ENCODE data around the gene CFAP90.
A peak's percentile ranks its signal among the peaks of the same experiment; 100 is the strongest.

CFAP90 gene

GRCh38 chr5:7867260-7867659, 16.3 kb upstream of the CFAP90 start:
- DNase-seq (ENCODE audit: low spot score), result no peak

- no peak for DNase-seq (ENCODE audit: low spot score)
These were observed 15.3 kb upstream of the CFAP90 start for GRCh38 chr5:7866196-7866595.

GRCh38 chr5:7857926-7858632, 7.1 kb upstream of the CFAP90 start:
- DNase-seq (ENCODE audit: low spot score), result no peak

GRCh38 chr5:7857361-7857760, 6.4 kb upstream of the CFAP90 start:
- DNase-seq (ENCODE audit: low spot score), result no peak

- DNase-seq (ENCODE audit: low spot score), result peak; percentile 29
These were observed 5.9 kb upstream of the CFAP90 start for GRCh38 chr5:7856855-7857254.

- DNase-seq (ENCODE audit: low spot score), result no peak
These were observed 4.7 kb upstream of the CFAP90 start for GRCh38 chr5:7855611-7856010.

GRCh38 chr5:7852988-7853387, 2.1 kb upstream of the CFAP90 start:
- no peak for DNase-seq (ENCODE audit: low spot score)

GRCh38 chr5:7852542-7852941, 1.6 kb upstream of the CFAP90 start:
- no peak for DNase-seq (ENCODE audit: low spot score)

GRCh38 chr5:7851617-7852289, 820 bp upstream of the CFAP90 start:
- DNase-seq (ENCODE audit: low spot score), result no peak

GRCh38 chr5:7851240-7851592, 283 bp upstream of the CFAP90 start:
- DNase-seq (ENCODE audit: low spot score), result no peak

- no peak for DNase-seq (ENCODE audit: low spot score)
These were observed 1.1 kb downstream of the CFAP90 start for GRCh38 chr5:7849681-7850394.

GRCh38 chr5:7848296-7848695, 2.6 kb downstream of the CFAP90 start:
- no peak for DNase-seq (ENCODE audit: low spot score)

GRCh38 chr5:7846327-7846726, 4.6 kb downstream of the CFAP90 start:
- DNase-seq (ENCODE audit: low spot score), result no peak

GRCh38 chr5:7845557-7845956, 5.4 kb downstream of the CFAP90 start:
- no peak for DNase-seq (ENCODE audit: low spot score)

- DNase-seq (ENCODE audit: low spot score), result no peak
These were observed 6.0 kb downstream of the CFAP90 start for GRCh38 chr5:7844901-7845300.

- no peak for DNase-seq (ENCODE audit: low spot score)
These were observed 8.4 kb downstream of the CFAP90 start for GRCh38 chr5:7842531-7842930.

- DNase-seq (ENCODE audit: low spot score), result no peak
These were observed 13.5 kb downstream of the CFAP90 start for GRCh38 chr5:7837403-7837802.

GRCh38 chr5:7834982-7835381, 16.0 kb downstream of the CFAP90 start:
- no peak for DNase-seq (ENCODE audit: low spot score)

- DNase-seq (ENCODE audit: low spot score), result no peak
These were observed 22.7 kb downstream of the CFAP90 start for GRCh38 chr5:7828269-7828668.

- no peak for DNase-seq (ENCODE audit: low spot score)
These were observed 23.3 kb downstream of the CFAP90 start for GRCh38 chr5:7827610-7828009.

- DNase-seq (ENCODE audit: low spot score), result no peak
These were observed 25.3 kb downstream of the CFAP90 start for GRCh38 chr5:7825630-7826029.

- DNase-seq (ENCODE audit: low spot score), result no peak
These were observed 25.9 kb downstream of the CFAP90 start for GRCh38 chr5:7824995-7825394.

- no peak for DNase-seq (ENCODE audit: low spot score)
These were observed 27.3 kb downstream of the CFAP90 start for GRCh38 chr5:7823594-7823993.
